Measurements from ENCODE around the gene AP2M1.

DNA sequence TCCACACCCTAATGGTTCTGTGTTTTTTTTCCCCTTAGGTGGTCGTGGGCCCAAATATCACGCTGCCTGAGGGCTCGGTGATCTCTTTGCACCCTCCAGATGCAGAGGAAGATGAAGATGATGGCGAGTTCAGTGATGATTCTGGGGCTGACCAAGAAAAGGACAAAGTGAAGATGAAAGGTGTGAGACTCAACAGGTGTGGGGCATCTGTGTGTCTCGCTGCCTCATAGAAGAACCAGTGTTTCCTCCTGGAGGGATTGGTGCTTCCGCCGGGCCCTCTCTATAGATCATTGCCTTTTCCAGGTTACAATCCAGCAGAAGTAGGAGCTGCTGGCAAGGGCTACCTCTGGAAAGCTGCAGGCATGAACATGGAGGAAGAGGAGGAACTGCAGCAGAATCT is 32.5 kb upstream of the AP2M1 start:
- no peak for TF ChIP-seq POLR2A (IDR thresholded peaks at IDR 0.05)
- TF ChIP-seq, protein P1, sequence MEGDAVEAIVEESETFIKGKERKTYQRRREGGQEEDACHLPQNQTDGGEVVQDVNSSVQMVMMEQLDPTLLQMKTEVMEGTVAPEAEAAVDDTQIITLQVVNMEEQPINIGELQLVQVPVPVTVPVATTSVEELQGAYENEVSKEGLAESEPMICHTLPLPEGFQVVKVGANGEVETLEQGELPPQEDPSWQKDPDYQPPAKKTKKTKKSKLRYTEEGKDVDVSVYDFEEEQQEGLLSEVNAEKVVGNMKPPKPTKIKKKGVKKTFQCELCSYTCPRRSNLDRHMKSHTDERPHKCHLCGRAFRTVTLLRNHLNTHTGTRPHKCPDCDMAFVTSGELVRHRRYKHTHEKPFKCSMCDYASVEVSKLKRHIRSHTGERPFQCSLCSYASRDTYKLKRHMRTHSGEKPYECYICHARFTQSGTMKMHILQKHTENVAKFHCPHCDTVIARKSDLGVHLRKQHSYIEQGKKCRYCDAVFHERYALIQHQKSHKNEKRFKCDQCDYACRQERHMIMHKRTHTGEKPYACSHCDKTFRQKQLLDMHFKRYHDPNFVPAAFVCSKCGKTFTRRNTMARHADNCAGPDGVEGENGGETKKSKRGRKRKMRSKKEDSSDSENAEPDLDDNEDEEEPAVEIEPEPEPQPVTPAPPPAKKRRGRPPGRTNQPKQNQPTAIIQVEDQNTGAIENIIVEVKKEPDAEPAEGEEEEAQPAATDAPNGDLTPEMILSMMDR (IDR thresholded peaks at IDR 0.05) = no peak

All from body of pancreas (tissue), 4 donors.